Activated CD8-positive, alpha-beta memory T cell treated with anti-CD3 and anti-CD28 coated beads, Interleukin-2, amount 10 ng/mL, durations not matched to agents 7 days and 5 days (primary cell): ENCODE measurements around the gene KREMEN2. TPM values are rescaled to one million over a fixed set of nuclear protein-coding genes. Genes with fewer than 3 reads are reported as not detected.

ENCODE experiments used
- ATAC-seq: fragments of 150-1000 bp; cut with Tn5 transposase; one replicate; pipeline ENCODE4 v1.10.0; 2021; ENCODE audit warnings: moderate library complexity
- CTCF ChIA-PET: fragments of 350-600 bp; sonication (Branson Sonifier 250); formaldehyde crosslinking; loops from one replicate; lab custom pipeline; 2021; ENCODE audit warnings: antibody characterized with exemption; lab: Charles Lee
- DNase-seq: peaks from one replicate; pipeline ENCODE4 v3.0.0-alpha.2; 2020
- H3K27ac Mint-ChIP-seq: one replicate; pipeline ENCODE4 v1.8.0; 2021; ENCODE audit warnings: mild to moderate bottlenecking, mixed read lengths
- H3K27me3 Mint-ChIP-seq: one replicate; pipeline ENCODE4 v1.8.0; 2021; ENCODE audit warnings: mixed read lengths
- H3K36me3 Mint-ChIP-seq: one replicate; pipeline ENCODE4 v1.8.0; 2021; ENCODE audit warnings: mild to moderate bottlenecking, mixed read lengths
- H3K4me1 Mint-ChIP-seq: one replicate; pipeline ENCODE4 v1.8.0; 2021; ENCODE audit warnings: mixed read lengths
- H3K4me3 Mint-ChIP-seq: one replicate; pipeline ENCODE4 v1.8.0; 2021; ENCODE audit warnings: mild to moderate bottlenecking, moderate library complexity, mixed read lengths
- H3K9me3 Mint-ChIP-seq: one replicate; pipeline ENCODE4 v1.8.0; 2022; ENCODE audit warnings: low read depth, mixed read lengths
- total RNA-seq, 2 experiments: library from RNA; stranded (reverse); gene quantifications; one replicate each; pipeline ENCODE4 v1.2.3, GENCODE V29; 2021

The KREMEN2 gene
- total RNA-seq, 2 experiments from 2014 or later = 0.35 to 0.40 TPM

DNA sequence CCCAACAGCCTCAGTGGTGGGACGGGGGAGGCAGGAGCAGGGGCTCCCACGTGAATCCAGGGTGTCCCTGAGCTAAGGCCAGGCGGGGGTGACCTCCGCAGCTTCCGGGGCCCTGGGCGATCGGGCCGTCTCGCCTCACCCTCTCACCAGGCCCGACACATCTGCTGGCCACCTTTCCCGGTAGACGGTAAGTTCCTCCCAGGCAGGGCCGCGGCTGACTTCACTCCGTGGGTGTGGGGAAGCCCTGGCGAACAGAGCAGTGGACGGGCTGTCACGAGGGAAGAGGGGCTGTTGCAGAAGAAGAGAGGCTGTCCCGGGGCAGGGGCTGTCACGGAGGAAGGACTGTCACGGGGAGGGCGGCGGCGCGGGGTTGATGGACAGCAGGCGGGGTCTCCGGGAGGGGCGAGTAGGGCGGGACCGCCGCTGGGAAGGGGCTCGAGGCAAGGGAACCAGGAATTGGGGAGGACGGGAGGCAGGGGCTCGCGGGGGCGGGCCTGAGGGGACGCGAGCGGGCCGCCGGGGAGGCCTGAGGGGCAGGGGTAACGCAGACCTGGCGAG, 15.7 kb downstream of the KREMEN2 start:
- H3K9me3 Mint-ChIP-seq = no peaks in the 10 kb centered on the region
- H3K36me3 Mint-ChIP-seq = peaks cover 15% of the 10 kb centered on the region
- peak overlapping the region; percentile 93 for H3K4me3 Mint-ChIP-seq
- peak; percentile 60 for DNase-seq
- peak overlapping the region; percentile 85 for H3K27ac Mint-ChIP-seq
- peak; percentile 14 for ATAC-seq
- peaks cover 33% of the 10 kb centered on the region for H3K4me1 Mint-ChIP-seq
- peaks cover 4% of the 10 kb centered on the region for H3K27me3 Mint-ChIP-seq
- CTCF ChIA-PET = interaction anchor here (1.2 to 3.3 kb wide), 7 partner anchors 10 to 150 kb away, joined by 3 to 28 read pairs (median 6); partner anchors contain the start of genes PAQR4 and TNFRSF12A

DNA sequence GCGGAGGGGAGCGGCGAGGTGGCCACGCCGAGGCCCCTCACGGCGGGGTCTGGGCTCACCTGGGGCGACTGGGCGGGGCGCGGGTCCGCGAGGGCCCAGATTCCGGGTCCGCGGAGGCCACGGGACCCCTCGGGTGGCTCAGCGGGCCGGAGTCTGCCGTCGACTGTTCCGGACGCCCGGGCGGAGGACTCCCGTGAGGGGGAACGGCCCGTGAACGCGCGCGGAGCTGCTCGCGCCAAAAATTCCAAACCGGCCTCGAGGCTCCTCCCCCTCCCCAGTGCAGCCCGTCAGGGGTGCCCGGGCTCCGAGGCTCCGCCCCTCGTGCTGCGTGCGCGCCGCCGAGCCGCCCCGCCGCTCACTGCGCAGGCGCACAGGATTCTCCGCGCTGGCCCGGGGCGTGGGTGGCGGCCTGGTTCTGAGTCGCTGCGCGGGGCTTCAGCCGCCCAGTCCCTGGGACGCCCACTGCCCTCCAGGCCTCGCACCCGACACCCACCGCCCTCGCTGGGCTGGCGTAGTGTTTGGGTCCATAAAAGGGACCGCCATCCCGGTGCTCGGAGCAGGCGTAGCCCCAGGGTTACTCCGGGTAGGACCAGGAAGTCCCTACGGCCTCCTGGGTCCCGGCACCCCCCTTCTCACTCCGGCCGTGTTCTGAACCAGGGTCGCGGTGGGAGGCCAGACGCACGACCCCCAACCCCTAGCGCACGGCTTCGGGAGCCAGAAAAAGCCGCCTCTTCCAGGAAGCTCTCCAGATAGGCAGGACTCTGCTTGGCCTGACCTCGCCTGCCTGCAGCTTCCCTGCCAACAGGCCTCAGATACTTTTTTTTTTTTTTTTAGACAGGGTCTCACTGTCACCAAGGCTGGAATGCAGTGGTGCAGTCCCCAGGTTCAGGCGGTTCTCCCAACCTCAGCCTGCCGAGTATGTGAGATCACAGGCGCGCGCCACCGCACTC, 16.4 kb downstream of the KREMEN2 start, which contains the start of gene PKMYT1:
TSS of gene PKMYT1 (minus strand) at position 220 of the 950 bp plus-strand sequence. CDS start 789 bp downstream, outside the sequence.
- Mint-ChIP-seq H3K27me3 (peaks cover 4% of the 10 kb centered on the region), H3K9me3 (no peaks in the 10 kb centered on the region), H3K36me3 (peaks cover 15% of the 10 kb centered on the region), H3K27ac (peak within 1 kb of the TSS; percentile 86), H3K4me1 (peaks cover 33% of the 10 kb centered on the region), H3K4me3 (peak within 1 kb of the TSS; percentile 93)
- DNase-seq (peak; percentile 96), ATAC-seq (peak; percentile 90)
- CTCF ChIA-PET = interaction anchor here (0.6 to 3.3 kb wide), 15 partner anchors 11 to 150 kb away, joined by 3 to 28 read pairs (median 4); partner anchors contain the start of genes KREMEN2, PAQR4 and TNFRSF12A

DNA sequence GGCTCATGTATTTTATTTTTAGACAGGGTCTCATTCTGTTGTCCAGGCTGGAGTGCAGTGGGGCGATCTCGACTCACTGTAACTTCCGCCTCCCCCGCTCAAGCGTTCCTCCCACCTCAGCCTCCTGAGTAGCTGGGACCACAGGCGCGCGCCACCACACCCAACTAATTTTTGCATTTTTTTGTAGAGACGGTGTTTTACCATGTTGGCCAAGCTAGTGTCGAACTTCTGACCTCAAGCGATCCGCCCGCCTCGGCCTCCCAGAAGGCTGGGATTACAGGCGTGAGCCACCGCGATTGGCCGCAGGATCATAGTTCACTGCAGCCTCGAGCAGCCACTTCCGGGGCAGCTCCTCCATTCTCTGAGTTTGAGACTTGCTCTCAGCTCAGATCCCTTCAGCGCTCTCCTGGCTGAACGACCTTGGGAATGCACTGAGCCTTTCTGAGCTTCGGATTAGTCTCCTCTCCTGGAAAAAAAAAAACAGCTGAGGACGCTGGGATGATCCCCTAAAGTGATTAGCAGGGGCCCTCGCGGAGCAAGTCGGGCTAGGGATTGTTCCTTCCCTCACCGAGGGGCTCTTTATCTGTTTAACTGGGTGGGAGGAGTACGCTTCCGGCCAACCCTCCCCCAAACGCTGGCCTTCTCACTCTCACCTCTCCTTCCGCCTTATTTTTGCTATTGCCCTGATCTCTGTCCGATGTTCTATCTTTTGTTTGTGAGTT, 17.3 kb downstream of the KREMEN2 start:
- Mint-ChIP-seq H3K27me3 (peaks cover 4% of the 10 kb centered on the region), H3K27ac (peak overlapping the region; percentile 86), H3K36me3 (peaks cover 14% of the 10 kb centered on the region), H3K4me1 (peaks cover 33% of the 10 kb centered on the region), H3K4me3 (peak overlapping the region; percentile 93), H3K9me3 (no peaks in the 10 kb centered on the region)
- DNase-seq (no peak), ATAC-seq (no peak)
- CTCF ChIA-PET = interaction anchor here (0.7 to 3.3 kb wide), 13 partner anchors 12 to 113 kb away, joined by 3 to 28 read pairs (median 4); partner anchors contain the start of genes KREMEN2, PAQR4 and TNFRSF12A

DNA sequence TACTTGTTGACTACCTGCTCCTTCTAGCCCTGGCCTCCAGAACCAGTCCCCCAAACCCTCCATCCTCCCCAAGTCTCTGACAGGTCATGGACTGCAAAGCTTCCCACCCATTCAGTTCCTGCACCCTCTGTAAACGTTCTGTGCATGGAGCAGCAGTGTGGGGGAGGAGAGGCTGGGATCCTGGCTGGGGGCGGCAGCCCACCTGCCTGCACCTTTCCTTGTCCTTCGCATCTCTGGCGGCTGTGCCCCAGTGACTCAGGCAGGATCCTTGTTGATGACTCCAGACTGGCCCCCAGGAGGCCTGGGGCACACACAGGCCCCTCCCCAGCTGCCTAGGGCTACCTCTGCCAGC, 17.8 kb downstream of the KREMEN2 start:
- H3K27ac Mint-ChIP-seq = peak overlapping the region; percentile 38
- H3K4me1 Mint-ChIP-seq = peaks cover 33% of the 10 kb centered on the region
- peaks cover 4% of the 10 kb centered on the region for H3K27me3 Mint-ChIP-seq
- H3K36me3 Mint-ChIP-seq = peaks cover 13% of the 10 kb centered on the region
- CTCF ChIA-PET = interaction anchor here (0.7 to 3.6 kb wide), 11 partner anchors 12 to 114 kb away, joined by 3 to 28 read pairs (median 6); partner anchors contain the start of genes KREMEN2, PAQR4 and TNFRSF12A
- H3K4me3 Mint-ChIP-seq = peak overlapping the region; percentile 93
- ATAC-seq (no peak), DNase-seq (no peak)
- H3K9me3 Mint-ChIP-seq = no peaks in the 10 kb centered on the region

DNA sequence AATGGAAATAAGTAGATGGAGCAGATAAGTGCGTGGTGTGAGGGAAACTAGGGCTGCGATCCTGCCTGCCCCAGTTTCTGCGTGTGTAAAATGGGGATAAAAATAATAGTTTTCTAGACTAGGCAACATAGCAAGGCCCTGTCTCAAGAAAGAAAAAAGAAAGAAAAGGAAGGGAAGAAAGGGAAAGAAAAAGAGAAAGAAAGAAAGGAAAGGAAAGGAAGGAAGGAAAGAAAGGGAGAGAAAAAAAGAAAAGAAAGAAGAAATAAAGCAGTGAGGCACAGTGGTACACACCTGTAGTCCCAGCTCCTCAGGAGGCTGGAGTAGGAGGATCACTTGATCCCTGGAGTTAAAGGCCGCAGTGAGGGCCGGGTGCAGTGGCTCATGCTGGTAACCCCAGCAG, 18.3 kb downstream of the KREMEN2 start:
- no peaks in the 10 kb centered on the region for H3K9me3 Mint-ChIP-seq
- ATAC-seq (no peak), DNase-seq (no peak)
- CTCF ChIA-PET = interaction anchor here (0.7 to 3.6 kb wide), 11 partner anchors 13 to 94 kb away, joined by 3 to 21 read pairs (median 4); partner anchors contain the start of genes PAQR4 and TNFRSF12A
- H3K4me3 Mint-ChIP-seq = no peak overlapping the region
- H3K4me1 Mint-ChIP-seq = peaks cover 30% of the 10 kb centered on the region
- H3K27me3 Mint-ChIP-seq = peaks cover 4% of the 10 kb centered on the region
- H3K36me3 Mint-ChIP-seq = peaks cover 7% of the 10 kb centered on the region
- H3K27ac Mint-ChIP-seq = peak overlapping the region; percentile 31

DNA sequence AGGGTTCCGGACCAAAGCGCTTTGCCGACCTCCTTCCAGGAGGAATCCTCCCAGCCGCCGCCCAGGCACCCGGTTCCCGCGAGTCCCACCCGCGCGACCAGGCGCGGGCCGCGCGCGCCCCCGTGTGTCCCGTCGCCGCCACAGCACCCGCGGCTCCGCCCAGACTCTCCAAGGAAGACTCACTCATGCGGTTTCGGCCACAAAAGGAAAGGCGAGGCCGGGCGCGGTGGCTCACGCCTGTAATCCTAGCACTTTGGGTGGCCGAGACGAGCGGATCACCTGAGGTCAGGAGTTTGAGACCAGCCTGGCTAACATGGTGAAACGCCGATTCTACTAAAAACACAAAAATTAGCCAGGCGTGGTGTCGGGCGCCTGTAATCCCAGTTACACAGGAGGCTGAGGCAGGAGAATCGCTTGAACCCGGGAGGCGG, 19.6 kb downstream of the KREMEN2 start:
- ATAC-seq (peak; percentile 38), DNase-seq (peak; percentile 81)
- peaks cover 4% of the 10 kb centered on the region for H3K27me3 Mint-ChIP-seq
- H3K4me1 Mint-ChIP-seq = peaks cover 23% of the 10 kb centered on the region
- CTCF ChIA-PET = interaction anchor here (0.9 to 3.6 kb wide), 5 partner anchors 14 to 146 kb away, joined by 3 to 21 read pairs (median 3); partner anchors contain the start of gene PAQR4
- H3K36me3 Mint-ChIP-seq = peaks cover 1% of the 10 kb centered on the region
- H3K4me3 Mint-ChIP-seq = no peak overlapping the region
- no peaks in the 10 kb centered on the region for H3K9me3 Mint-ChIP-seq
- H3K27ac Mint-ChIP-seq = no peak overlapping the region

DNA sequence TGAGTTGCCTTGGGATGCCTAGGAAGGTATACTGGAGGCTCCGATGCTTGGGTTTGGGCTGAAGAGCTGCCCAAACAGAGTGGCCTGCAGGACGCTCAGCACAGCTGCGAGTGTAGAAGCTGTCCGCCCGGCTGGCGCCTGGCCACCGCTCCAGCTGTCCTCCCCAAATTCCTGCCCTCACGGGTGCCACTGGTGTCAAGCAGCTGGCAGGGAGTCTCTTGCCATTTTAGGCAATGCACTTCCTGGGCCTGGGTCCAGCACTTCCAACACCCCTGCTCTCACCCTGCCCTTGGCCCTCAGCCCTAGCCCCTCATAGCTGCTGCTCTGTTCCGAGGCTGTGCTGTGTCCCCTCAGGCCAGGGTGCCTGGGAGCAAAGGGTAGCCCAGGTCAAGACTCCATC, 21.4 kb downstream of the KREMEN2 start:
- Mint-ChIP-seq H3K9me3 (no peaks in the 10 kb centered on the region), H3K36me3 (peaks cover 1% of the 10 kb centered on the region), H3K27me3 (peaks cover 8% of the 10 kb centered on the region), H3K27ac (no peak overlapping the region), H3K4me3 (no peak overlapping the region), H3K4me1 (peaks cover 20% of the 10 kb centered on the region)
- CTCF ChIA-PET = interaction anchor here (3.6 kb wide), 1 partner anchor 16 kb away, joined by 21 read pairs; the partner anchor contains the start of gene PAQR4
- no peak for ATAC-seq
- DNase-seq = no peak

DNA sequence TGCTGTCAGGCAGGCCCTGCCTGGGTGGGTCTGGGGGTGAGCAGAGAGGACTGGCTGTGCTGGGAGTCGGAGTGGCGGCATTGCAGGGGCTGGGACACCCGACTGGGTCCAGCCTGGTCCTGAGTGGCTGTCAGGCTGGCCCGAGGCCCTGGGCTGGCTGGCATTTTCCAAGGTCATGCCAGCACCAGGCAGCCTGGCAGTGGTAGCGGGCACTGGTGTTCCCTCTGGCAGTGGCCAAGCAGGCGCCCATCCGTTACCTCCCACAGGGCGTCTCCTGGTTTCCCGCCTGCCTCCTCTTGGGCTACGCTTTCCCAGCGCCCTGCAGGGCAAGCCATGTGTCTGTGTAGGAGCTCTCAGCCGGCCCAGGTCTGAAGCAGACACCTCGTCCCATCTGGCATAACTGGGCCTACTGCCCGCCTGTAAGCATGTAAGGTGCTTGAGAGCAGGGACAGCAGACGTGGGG, 21.8 kb downstream of the KREMEN2 start:
- Mint-ChIP-seq H3K4me3 (no peak overlapping the region), H3K4me1 (peaks cover 17% of the 10 kb centered on the region), H3K9me3 (no peaks in the 10 kb centered on the region), H3K36me3 (peaks cover 1% of the 10 kb centered on the region), H3K27me3 (peaks cover 8% of the 10 kb centered on the region), H3K27ac (no peak overlapping the region)
- DNase-seq = no peak
- CTCF ChIA-PET = no interaction called here
- no peak for ATAC-seq

DNA sequence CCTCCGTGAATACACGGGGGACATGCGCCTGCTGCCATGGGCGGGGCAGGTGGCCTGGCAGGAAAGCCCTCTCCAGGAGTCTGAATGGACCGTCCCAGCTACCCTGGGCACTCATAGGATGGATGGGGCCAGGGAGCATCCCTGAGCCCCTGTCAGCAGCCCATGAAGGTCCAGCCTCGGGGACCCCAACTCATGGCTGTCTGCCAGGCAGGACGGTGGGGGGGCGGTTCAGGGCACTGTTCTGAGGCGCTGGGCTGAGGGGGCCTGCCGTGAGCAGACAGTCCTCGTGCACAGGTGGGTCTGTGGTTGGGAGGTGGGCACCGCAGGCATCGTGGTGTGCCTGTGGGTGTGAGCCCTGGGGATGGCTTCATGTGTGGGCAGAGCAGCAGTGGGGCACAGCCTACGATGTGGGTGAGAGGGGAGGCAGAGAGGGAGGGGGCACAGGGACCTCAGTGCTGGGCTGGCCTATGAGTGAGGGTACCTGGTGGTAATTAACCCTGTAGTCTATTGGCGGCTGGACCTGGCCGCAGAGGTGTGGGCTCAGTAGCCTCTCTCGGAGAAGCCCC, 22.6 kb downstream of the KREMEN2 start:
- H3K4me1 Mint-ChIP-seq = peaks cover 12% of the 10 kb centered on the region
- no peak overlapping the region for H3K4me3 Mint-ChIP-seq
- no peak for DNase-seq
- peaks cover under 1% of the 10 kb centered on the region for H3K36me3 Mint-ChIP-seq
- H3K27ac Mint-ChIP-seq = no peak overlapping the region
- no peaks in the 10 kb centered on the region for H3K9me3 Mint-ChIP-seq
- CTCF ChIA-PET = no interaction called here
- peaks cover 8% of the 10 kb centered on the region for H3K27me3 Mint-ChIP-seq
- ATAC-seq = no peak

DNA sequence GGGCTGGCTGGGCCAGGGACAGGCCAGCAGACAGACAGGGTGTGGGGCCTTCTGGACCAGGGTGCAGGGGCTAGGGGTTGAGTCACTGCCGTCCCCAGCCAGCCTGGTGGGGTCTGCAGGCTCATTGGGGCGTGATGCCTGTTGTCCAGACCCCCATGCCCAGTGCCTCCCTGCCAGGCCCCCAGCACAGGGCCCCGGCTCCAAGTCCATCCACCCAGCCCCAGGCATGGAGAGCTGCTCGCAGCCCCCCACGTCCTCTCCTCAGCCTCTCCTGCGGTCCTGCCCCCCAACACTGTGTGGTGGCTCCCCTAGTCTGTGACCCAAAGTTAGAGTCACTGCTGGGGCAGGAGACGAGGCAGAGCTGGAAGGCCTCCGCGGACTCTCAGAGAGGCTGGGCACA, 23.2 kb downstream of the KREMEN2 start:
- CTCF ChIA-PET = no interaction called here
- Mint-ChIP-seq H3K4me3 (no peak overlapping the region), H3K4me1 (peaks cover 10% of the 10 kb centered on the region), H3K9me3 (no peaks in the 10 kb centered on the region), H3K36me3 (no peaks in the 10 kb centered on the region), H3K27ac (no peak overlapping the region), H3K27me3 (peaks cover 7% of the 10 kb centered on the region)
- DNase-seq (no peak), ATAC-seq (no peak)

DNA sequence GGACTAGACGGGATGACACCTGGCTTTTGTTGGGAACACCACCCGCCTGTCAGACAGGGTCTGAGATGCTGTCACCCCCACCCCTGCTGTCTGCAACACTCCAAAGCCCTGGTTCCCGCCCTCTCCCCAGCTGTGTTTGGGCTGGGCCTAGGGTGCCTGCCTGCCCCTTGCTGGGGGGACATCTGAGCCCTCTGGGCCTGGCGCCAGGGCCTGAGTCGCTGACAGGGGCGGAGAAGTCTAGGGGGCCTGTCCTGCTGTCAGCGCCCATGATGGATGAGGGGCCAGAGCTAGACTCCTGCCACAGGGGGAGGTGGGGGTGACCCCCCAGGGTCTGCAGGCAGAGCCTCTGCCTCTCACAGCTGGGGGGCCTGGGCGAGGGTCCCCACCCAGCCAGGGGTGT, 23.8 kb downstream of the KREMEN2 start:
- H3K27ac Mint-ChIP-seq = no peak overlapping the region
- H3K4me1 Mint-ChIP-seq = peaks cover 9% of the 10 kb centered on the region
- CTCF ChIA-PET = no interaction called here
- H3K9me3 Mint-ChIP-seq = no peaks in the 10 kb centered on the region
- no peak overlapping the region for H3K4me3 Mint-ChIP-seq
- no peaks in the 10 kb centered on the region for H3K36me3 Mint-ChIP-seq
- H3K27me3 Mint-ChIP-seq = peaks cover 4% of the 10 kb centered on the region
- ATAC-seq (no peak), DNase-seq (no peak)

DNA sequence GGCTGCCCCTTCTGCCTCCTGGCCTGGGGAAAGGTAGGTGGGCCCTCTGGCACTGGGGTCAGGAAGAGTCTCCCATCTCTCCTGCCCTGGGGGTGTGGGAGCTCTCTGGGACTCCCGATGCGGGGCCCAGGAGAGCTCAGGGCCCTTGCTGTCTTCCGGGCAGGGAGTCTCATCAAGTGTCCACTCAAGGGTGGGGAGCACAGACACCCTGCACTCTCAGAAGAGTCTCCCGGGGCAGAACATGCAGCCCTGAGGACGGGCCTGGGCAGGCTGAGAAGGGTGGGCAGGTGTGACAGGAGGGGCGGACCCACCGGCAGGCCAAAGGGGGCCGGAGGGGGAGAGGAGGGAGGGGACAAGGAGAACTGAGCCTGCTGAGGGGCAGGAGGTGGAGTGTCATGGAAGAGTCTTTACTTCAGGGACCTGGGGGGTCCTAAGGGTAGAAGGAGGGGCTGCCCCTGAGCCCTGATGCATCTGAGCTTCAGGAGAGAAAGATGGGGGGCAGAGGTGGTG, 24.6 kb downstream of the KREMEN2 start:
- Mint-ChIP-seq H3K9me3 (no peaks in the 10 kb centered on the region), H3K4me1 (peaks cover 6% of the 10 kb centered on the region), H3K27ac (no peak overlapping the region), H3K36me3 (no peaks in the 10 kb centered on the region), H3K4me3 (no peak overlapping the region), H3K27me3 (peaks cover 4% of the 10 kb centered on the region)
- ATAC-seq = no peak
- DNase-seq = no peak
- CTCF ChIA-PET = no interaction called here
